GM12878 (cell line): ENCODE results near the gene AKR1C3. TPM values are rescaled to one million over a fixed set of nuclear protein-coding genes. Genes with fewer than 3 reads are reported as not detected.

Source experiments
- ATAC-seq: fragments of 200-7000 bp; cut with Tn5 transposase; 3 replicates; pipeline ENCODE4 v1.9.1; 2020; ENCODE audit warnings: mild to moderate bottlenecking, moderate library complexity
- BruUV-seq: library from RNA; stranded (reverse); fragments of 400-500 nt; replicated peaks from 2 replicates; lab custom pipeline; 2021; lab: Mats Ljungman, UMichigan
- CTCF ChIA-PET: fragments of 300-600 bp; sonication (Branson Sonifier 250); formaldehyde crosslinking; extraction: SDS; loops from one replicate; lab custom pipeline; 2021; ENCODE audit warnings: inconsistent platforms; lab: Yijun Ruan, JAX
- POLR2A ChIA-PET: fragments of 350-600 bp; formaldehyde crosslinking; extraction: SDS; loops from one replicate; lab custom pipeline; 2021; ENCODE audit warnings: inconsistent platforms; lab: Charles Lee
- RAD21 ChIA-PET: fragments of 300-600 bp; sonication (Branson Sonifier 250); formaldehyde crosslinking; loops from one replicate; lab custom pipeline; 2023; ENCODE audit warnings: antibody characterized with exemption; ENCODE audit not compliant: unreplicated experiment; lab: Charles Lee
- SMC1A ChIA-PET: fragments of 300-600 bp; sonication (Branson Sonifier 250); formaldehyde crosslinking; loops from one replicate; lab custom pipeline; 2023; ENCODE audit not compliant: unreplicated experiment, uncharacterized antibody; lab: Charles Lee
- DNase-seq: peaks from one replicate; pipeline ENCODE4 v3.0.0-alpha.2; 2011; ENCODE audit warnings: low read depth, low spot score
- FAIRE-seq: peaks from 3 replicates; lab custom pipeline; 2011; peaks lifted over from hg19 to GRCh38; lab: Jason Lieb, UNC
- H2AFZ ChIP-seq: 2 replicates; pipeline ENCODE4 v1.6.0; 2011; ENCODE audit warnings: low read depth, low read length, control low read depth; ENCODE audit not compliant: control insufficient read depth
- H3K27ac ChIP-seq: 2 replicates; pipeline ENCODE4 v1.5.1; 2011; ENCODE audit warnings: control low read depth; ENCODE audit not compliant: control insufficient read depth, insufficient read depth
- H3K27me3 ChIP-seq, 2 experiments: replicated peaks in 1 of 2; 2 replicates each; pipeline versions ENCODE4 v1.6.0 to v1.6.1; 2011; ENCODE audit warnings: low read length in 1 of 2; ENCODE audit not compliant: control insufficient read depth in 2 of 2, insufficient read depth in 2 of 2
- H3K36me3 ChIP-seq, 2 experiments: 2 replicates each; pipeline ENCODE4 v1.5.1; 2011; ENCODE audit warnings: low read length in 1 of 2; ENCODE audit not compliant: control insufficient read depth in 2 of 2, insufficient read depth in 2 of 2
- H3K4me1 ChIP-seq: 2 replicates; pipeline ENCODE4 v1.6.1; 2011; ENCODE audit warnings: mild to moderate bottlenecking, low read length, moderate library complexity, mixed read lengths; ENCODE audit not compliant: control insufficient read depth, insufficient read depth
- H3K4me2 ChIP-seq: 2 replicates; pipeline ENCODE4 v1.6.0; 2011; ENCODE audit warnings: control low read depth; ENCODE audit not compliant: control insufficient read depth, insufficient read depth
- H3K4me3 ChIP-seq: fragments of 200-600 bp; sonication (generic); 2 replicates; pipeline ENCODE4 v1.5.1; 2016
- H3K79me2 ChIP-seq: 2 replicates; pipeline ENCODE4 v1.6.0; 2011; ENCODE audit warnings: low read length; ENCODE audit not compliant: control insufficient read depth, insufficient read depth
- H3K9ac ChIP-seq: 2 replicates; pipeline ENCODE4 v1.8.0; 2011; ENCODE audit warnings: low read length, control low read depth, mixed read lengths; ENCODE audit not compliant: control insufficient read depth, insufficient read depth
- H3K9me3 ChIP-seq: replicated peaks from 3 replicates; pipeline ENCODE4 v1.5.1; 2011; ENCODE audit warnings: mild to moderate bottlenecking, low read length; ENCODE audit not compliant: control insufficient read depth, insufficient read depth
- H4K20me1 ChIP-seq: 2 replicates; pipeline ENCODE4 v1.6.0; 2011; ENCODE audit not compliant: control insufficient read depth, insufficient read depth
- BCL3 ChIP-seq: IDR thresholded peaks from 2 replicates; pipeline ENCODE4 v1.6.1; 2011; ENCODE audit warnings: borderline replicate concordance, low read depth, mild to moderate bottlenecking, moderate library complexity, low read length; ENCODE audit not compliant: insufficient read depth, poor library complexity, severe bottlenecking
- EZH2 ChIP-seq: IDR thresholded peaks from 2 replicates; pipeline ENCODE4 v1.6.1; 2012; ENCODE audit warnings: low read depth, mild to moderate bottlenecking, control low read depth, inconsistent platforms, low read length, borderline replicate concordance; ENCODE audit not compliant: control insufficient read depth
- NFYA ChIP-seq: IDR thresholded peaks from 2 replicates; pipeline ENCODE4 v1.6.1; 2011; ENCODE audit warnings: low read depth, mild to moderate bottlenecking, low read length, improper control_type of control experiment, borderline replicate concordance
- RAD51 ChIP-seq: fragments of 450-650 bp; IDR thresholded peaks from 2 replicates; pipeline ENCODE4 v1.6.1; 2016; ENCODE audit warnings: moderate library complexity, mild to moderate bottlenecking, inconsistent platforms
- RB1 ChIP-seq: fragments of 450-650 bp; formaldehyde crosslinking; IDR thresholded peaks from 2 replicates; pipeline ENCODE4 v1.6.1; 2017; ENCODE audit warnings: mild to moderate bottlenecking, borderline replicate concordance
- SIN3A ChIP-seq: IDR thresholded peaks from 2 replicates; pipeline ENCODE4 v1.6.1; 2012; ENCODE audit warnings: low read depth, low read length, improper control_type of control experiment
- SKIL ChIP-seq: fragments of 450-650 bp; IDR thresholded peaks from 2 replicates; pipeline ENCODE4 v1.6.1; 2017; ENCODE audit warnings: mild to moderate bottlenecking, low read depth, inconsistent platforms; ENCODE audit not compliant: poor library complexity, severe bottlenecking
- SUPT20H ChIP-seq: IDR thresholded peaks from 2 replicates; pipeline ENCODE4 v1.6.1; 2011; ENCODE audit warnings: low read depth, mild to moderate bottlenecking, low read length, moderate library complexity, borderline replicate concordance; ENCODE audit not compliant: control insufficient read depth
- ZNF592 ChIP-seq: fragments of 450-650 bp; IDR thresholded peaks from 2 replicates; pipeline ENCODE4 v1.6.1; 2017; ENCODE audit warnings: mild to moderate bottlenecking, moderate library complexity
- WGBS: methylation state at CpG from one replicate; pipeline ENCODE4 v1.1.6; 2016; ENCODE audit warnings: low lambda C conversion rate; ENCODE audit not compliant: insufficient replicate concordance, insufficient coverage; ENCODE audit errors: missing lambda C conversion rate; 5-methylcytosine and 5-hydroxymethylcytosine counted together
- in situ Hi-C: fragments of 300-500 bp; cut with MboI; formaldehyde crosslinking; loops from 9 replicates; pipeline ENCODE4 v1.14.3; 2018; ENCODE audit warnings: mixed read lengths
- intact Hi-C: fragments of 100-400 bp; cut with micrococcal nuclease; formaldehyde crosslinking; loops from one replicate; pipeline ENCODE4 v1.14.2; 2022; ENCODE audit not compliant: unreplicated experiment
- polyA plus RNA-seq, 11 experiments: library from polyadenylated mRNA; depleted of rRNA in 4 of 11; unstranded in 6 of 11; stranded (reverse) in 5 of 11; fragments of >200 nt; fragmentation: Nextera tagmentation in 4 of 11; fragmentation: Illumina TruSeq in 1 of 11; extraction: Ambion mirVana in 4 of 11; extraction: Trizol in 1 of 11; gene quantifications; 1 replicate in 1 of 11; 2 replicates in 10 of 11; pipeline versions ENCODE4 v1.2.1 to v1.2.3, GENCODE V29; 2011 to 2016; ENCODE audit warnings: inconsistent platforms in 2 of 11, missing spikeins in 2 of 11, low read depth in 1 of 11
- total RNA-seq, 4 experiments: library from RNA; depleted of rRNA in 3 of 4; stranded (reverse); fragments of >200 nt in 3 of 4; fragmentation: Illumina TruSeq in 1 of 4; extraction: Trizol in 1 of 4; gene quantifications; 2 replicates each; pipeline versions ENCODE4 v1.2.1 to v1.2.3, GENCODE V29; 2013 to 2021
- TF ChIP-seq, protein P1 (sequence below): fragments of 450-650 bp; IDR thresholded peaks from 2 replicates; pipeline ENCODE4 v1.6.1; 2016; ENCODE audit warnings: mild to moderate bottlenecking

Gene AKR1C3
- total and polyA plus RNA-seq, 10 of the 15 experiments (the other 5 are each of a cell fraction or from before 2014, with no cell fraction given) = 0.26 to 0.35 TPM; not detected in 8

DNA sequence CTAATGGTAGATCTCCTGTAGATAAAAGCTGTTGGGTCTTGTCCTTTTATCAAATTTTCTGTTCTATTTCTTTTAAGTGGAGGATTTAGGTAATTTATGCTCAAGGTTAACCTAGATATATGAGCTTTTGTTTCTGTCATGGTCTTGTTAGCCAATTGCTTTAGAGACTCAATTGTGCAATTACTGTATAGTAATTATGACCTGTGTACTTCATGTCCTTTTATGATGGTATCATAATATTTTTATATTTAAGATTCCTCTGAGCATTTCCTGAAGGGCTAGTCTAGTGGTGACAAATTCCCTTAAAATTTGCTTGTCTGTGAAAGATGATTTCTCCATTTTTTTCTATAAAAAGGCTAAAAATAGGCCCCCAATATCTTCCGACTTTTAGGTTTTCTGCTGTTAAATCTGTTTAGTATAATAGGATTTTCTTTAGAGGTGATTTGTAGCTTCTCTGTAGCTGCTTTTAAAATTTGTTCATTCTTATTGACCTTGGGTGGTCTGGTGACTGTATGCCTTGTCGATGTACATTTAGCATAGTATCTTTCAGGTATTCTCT is 5.4 kb upstream of the AKR1C3 start:
- ChIA-PET POLR2A (no interaction called here), RAD21 (no interaction called here), CTCF (interaction anchor here (1.5 to 1.6 kb wide), 2 partner anchors 10 to 194 kb away, joined by 3 to 6 read pairs; no protein-coding TSS in a partner anchor), SMC1A (no interaction called here)
- Histone ChIP-seq H4K20me1 (no peaks in the 10 kb centered on the region), H2AFZ (no peak overlapping the region), H3K27me3 (no peaks in the 10 kb centered on the region), H3K9ac (no peak overlapping the region), H3K36me3 (no peaks in the 10 kb centered on the region), H3K4me1 (no peaks in the 10 kb centered on the region), H3K4me3 (no peak overlapping the region), H3K27ac (no peak overlapping the region), H3K79me2 (no peaks in the 10 kb centered on the region), H3K4me2 (no peak overlapping the region), H3K9me3 (no peaks in the 10 kb centered on the region)
- in situ Hi-C loops (no loop called here), intact Hi-C loops (no loop called here)
- FAIRE-seq = no peak
- no peak for ATAC-seq
- WGBS = 32% methylated on average over 2 of the region's 2 CpGs
- TF ChIP-seq SKIL (no peak), RAD51 (no peak), SIN3A (no peak), EZH2 (no peak), ZNF592 (no peak), RB1 (no peak), NFYA (no peak), SUPT20H (no peak), BCL3 (no peak)
- TF ChIP-seq, protein P1, sequence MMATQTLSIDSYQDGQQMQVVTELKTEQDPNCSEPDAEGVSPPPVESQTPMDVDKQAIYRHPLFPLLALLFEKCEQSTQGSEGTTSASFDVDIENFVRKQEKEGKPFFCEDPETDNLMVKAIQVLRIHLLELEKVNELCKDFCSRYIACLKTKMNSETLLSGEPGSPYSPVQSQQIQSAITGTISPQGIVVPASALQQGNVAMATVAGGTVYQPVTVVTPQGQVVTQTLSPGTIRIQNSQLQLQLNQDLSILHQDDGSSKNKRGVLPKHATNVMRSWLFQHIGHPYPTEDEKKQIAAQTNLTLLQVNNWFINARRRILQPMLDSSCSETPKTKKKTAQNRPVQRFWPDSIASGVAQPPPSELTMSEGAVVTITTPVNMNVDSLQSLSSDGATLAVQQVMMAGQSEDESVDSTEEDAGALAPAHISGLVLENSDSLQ = no peak
- BruUV-seq = no TSS peak
- no peak for DNase-seq
